Iris pigment epithelial cell (primary cell): ENCODE measurements around the gene EVA1A.
"Not testable (repeated sequence)": the region's sequence is repeated elsewhere in the genome, so short reads cannot be mapped to it uniquely, and the experiment has no call there.

ENCODE experiments used
- DNase-seq: peaks from one replicate; pipeline ENCODE4 v3.0.0-alpha.2; 2011; ENCODE audit warnings: low read depth

Gene EVA1A

DNA sequence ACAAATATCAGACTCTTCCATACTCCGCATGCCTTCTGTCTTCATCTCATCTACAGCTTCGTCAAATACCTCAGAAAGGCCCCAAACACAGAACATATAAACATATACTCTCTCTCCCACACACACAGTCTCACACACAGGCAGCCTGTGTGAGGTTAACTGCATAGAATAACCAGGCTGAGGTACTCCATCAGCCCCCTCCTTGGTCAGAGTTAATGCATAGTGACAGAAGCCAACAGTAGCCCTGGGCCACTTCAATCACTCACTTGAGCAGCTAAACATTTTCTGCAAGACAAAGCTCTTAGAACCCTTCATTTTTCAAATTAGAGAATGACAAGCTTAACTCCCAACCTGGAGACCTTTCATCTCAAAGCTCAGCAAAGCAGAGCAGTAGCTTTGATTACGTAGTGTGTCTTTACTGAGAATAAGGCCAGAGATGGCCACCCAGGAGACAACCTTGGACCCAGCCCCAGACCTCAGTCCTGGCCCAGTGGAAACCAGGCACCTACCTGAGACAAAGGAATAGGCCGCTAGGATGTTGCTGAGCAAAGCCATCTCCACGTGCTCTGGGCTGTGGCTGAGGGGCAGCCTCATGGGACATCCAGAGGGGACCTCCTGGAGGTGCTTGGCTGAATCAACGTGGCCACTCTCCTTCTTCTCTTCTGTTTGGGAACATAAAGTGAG, 43.0 kb downstream of the EVA1A start:
- DNase-seq: no peak

DNA sequence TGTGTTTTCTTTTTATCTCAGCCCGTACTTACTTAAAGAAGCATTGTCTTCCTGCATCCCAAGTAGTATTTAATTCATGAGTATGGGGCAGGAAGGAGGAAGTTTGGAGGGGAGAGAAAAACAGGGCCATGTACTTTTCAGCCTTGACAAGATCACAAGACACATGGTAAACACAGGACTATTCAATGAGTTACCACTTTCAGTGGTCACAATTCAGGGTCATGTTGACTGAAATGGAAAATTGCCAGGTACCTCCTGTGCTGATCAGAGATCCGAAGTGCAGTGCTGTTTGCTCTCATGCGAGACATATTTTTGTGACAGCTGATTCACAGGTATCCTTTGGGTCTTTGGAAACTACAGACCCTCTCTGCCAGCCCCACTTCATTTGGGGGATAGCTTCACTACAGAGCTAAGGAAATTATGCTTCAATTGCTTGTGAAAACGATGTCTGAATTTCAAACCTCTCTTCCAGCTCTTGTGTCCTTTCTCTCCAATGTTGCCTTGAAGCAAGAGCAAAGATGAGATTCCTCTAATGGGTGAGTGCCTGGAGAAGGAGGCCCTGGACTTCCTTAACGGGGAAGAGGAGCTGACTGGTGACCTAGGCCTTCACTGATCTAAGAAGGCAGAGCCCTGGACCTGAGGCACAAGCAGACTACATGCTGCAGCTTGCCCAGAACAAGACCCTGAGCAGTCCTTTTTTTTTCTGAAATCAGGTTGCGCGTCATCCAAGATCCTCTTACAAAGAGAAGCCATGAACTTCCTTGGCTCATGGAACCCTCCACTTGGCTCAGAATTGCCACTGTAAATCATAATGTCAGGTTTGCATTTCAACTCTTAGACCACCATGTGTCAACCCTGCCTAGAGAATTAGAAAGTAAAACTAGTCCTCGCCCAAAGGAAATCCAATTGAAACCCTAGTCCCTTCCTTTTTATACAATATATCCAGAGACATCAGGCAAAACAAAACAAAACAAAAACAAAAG, 44.1 kb downstream of the EVA1A start:
- no peak for DNase-seq

DNA sequence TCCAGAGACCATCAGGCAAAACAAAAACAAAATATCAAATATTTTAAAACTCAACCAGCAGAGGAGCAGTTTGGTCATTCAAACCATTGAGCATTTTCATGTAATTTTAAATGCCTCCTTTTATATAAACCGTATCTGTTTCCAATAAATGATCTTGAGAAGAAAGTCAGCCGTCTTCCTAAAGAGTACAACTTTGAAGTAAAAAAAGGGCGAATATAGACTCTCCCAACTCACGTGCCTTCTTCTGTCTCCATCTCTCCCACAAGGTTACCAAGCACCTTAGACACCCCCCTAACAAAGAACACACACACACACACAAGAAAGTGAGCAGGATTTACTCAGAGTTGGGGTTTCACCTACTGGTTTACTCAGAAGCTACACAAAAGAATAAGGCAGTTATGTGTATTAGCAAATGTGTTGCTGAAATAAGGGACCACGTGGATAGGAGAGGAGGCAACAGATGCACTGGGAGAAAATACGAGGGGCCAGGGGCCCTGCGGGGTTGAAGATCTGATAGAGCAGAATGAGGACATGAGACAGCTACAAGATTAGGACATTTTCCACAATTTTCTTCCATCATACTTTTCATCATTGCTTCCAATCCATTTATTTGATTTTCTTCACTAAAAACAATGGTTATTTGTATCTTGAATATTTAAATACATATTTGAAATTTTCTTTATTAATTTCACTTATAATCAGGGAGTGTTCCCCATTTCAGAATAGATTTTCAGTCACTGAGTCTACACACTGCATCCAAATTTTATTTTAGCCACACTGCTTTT, 45.0 kb downstream of the EVA1A start:
- DNase-seq: no peak

DNA sequence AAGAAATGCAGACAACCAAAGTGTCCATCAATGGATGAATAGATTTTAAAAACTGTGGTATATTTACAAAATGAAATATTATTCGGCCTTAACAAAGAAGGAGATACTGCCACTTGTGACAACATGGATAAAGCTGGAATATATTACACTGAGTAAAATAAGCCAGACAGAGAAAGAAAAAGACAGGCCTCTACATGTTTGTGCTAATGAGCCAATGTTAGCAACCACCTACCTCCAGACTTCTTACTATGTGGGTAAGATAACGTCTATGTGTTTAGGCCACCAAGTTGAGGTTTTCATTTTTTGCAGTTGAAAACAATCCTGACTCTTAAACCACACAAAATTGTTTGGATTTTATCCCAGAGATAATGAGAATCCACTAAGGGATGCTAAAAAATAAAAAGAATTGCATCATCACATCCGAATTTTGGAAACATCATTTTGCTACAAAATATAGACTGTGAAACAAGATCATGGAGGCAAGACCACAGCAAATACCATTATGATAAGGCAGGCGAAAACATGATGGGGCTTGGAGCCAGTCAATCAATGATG, 47.0 kb downstream of the EVA1A start:
- no peak for DNase-seq

DNA sequence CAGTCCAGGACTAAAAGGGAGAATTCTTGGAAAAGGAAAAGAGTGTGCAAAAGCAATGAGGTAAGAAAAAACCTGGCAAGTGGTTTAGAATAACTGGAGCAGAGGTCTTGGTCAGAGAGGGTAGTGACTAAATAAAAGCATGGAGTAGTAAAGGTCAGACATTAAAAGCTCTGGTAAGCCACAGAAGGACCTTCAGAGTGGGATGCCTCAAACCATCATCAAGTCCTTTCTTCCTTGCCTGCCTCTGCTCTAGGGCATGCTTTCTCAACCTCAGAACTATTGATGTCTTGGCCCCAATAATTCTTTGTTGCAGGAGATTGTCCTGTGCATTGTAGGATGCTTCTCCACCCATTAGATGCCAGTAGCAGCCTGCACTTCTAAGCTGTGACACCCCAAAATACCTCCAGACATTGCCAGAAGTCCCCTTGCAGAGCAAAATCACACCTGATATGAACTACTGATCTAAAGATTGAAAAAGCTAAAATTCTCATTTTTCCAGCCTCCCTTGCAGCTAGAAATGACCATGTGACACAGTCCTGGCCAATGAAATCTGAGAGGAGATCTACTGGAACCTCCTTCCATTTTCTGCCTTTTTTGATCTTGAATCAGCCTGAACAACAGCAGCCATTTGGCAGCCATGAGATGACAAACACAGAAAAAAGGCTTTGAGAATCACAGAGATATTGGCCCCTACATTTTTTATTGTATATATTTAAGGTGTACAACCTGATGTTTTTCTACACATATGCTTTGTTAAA, 48.1 kb downstream of the EVA1A start:
- no peak for DNase-seq

DNA sequence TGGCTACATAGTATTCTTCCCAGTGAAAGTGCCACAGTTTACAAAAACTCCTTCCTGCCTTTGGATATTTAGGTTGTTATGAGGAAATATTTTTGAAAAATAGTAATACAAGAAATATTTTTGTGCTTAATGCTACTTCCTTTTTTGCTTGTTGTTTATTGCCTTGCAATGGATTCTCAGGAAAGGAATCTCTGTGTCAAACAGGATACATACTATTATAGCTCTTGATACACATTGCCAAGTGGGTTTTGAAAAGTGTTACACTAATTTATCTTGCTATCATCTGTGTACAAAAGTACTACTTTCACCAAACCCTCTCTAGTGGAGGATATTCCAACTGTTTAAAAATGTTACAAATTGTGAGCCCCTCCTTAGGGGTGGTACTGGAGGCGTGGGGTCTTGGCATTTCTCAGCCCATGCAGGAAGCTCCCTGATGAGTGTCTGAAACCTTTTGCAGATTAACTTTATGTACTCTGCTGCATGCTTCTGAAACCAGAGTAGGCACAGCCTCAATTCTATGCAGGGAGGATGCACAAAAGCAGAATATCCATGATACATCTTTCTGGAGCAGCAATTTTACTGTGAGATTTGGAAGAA, 54.5 kb downstream of the EVA1A start:
- DNase-seq: no peak

DNA sequence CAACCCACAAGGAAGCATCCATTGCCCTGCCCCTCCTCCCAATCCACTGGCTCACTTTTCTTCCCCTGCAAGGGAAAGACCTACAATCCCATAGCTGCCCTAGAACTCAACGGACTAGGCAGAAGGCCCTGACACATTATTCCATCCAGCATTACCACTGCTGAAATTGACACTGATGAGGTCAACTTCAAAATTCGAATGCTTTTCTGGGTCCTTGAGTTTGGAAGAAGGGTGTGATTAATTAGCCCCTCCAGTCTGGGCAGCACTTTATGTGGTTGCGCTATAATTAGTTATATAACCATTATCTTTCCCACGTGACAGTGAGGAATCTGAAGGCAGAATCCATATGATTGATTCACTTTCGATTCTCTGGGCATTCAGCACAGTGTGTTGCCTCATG, 55.7 kb downstream of the EVA1A start:
- DNase-seq: no peak

DNA sequence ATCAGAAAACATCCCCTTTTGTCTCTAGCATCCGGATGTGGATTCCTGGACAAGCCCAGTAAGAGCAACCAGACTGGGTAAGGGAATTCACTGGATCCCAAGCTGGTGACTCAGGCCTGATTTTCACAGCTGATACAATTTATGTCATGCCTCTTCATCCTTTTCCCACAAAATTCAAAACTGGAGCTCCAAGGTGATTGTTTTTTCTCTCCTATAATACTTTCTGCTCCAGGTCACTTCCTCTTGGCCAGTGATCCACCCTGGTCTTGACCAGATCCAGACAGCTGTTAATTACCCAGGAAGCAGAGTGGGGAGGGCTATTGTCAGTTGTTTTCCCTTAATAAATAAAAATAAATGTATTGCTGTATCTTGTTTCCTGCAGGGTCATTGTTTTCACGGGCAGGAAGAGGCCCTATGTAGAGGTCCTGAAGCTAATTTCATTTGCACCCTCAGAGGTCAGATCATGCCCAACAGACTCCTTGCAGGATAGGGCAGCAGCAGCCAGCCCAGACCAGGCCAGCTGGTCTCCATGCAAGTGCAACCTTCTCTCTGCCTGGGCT, 57.6 kb downstream of the EVA1A start:
- DNase-seq: peak; percentile 88

DNA sequence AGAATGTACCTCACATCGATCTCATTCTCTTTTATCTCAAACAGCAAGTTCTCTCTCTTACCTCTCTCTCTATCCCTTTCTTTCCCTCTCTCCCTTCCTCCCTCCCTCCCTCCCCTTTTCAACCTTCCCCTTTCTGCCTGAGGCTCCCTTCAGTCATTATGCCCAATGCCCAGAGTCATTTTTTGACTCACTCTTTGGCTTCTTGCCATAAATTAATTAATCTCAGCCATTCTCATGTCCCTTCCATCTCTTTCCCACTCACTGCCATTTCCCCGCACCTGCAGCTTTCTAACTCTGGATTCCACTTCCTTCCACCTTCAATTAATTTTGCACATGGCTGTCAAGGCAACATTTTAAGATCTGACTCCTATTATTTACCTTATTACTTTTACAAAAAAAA, 60.1 kb downstream of the EVA1A start:
- no peak for DNase-seq

DNA sequence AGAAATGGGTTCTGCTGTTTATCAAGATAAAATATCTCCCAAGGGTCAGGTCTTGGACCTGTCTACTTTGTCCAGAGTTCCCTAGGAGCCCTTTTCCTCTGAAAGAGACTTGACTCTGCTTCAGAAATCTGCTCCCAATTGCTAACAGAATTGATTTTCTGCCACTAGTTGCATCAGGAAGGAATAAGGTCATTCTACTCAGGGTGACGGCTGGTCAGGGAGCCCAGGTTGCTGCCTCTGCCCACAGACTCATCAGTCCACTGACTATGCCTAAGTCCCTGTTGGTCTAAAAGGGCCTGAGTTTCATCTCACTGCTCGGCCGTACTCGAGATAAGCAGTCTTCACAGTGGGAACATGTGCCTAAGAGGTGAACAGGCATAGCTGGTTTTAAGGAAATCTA, 61.2 kb downstream of the EVA1A start:
- DNase-seq: no peak

DNA sequence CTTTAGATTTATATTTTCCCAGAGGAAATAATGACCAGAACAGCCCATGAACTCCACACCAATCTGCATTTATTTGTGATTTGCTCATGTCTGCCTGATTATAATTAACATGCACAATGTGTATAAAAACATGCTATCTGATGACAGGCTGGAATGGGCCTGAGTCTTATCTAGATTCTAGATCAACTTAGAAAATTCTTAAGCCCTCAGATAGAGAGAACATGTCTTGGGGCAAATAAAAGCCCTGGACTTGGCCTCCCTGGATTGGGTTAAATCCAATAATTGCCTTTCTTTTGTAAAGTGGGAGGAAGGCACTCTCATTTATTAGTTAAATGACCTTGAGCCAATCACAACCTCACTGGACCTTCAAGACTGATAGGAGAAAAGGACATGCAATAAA, 61.8 kb downstream of the EVA1A start:
- no peak for DNase-seq

DNA sequence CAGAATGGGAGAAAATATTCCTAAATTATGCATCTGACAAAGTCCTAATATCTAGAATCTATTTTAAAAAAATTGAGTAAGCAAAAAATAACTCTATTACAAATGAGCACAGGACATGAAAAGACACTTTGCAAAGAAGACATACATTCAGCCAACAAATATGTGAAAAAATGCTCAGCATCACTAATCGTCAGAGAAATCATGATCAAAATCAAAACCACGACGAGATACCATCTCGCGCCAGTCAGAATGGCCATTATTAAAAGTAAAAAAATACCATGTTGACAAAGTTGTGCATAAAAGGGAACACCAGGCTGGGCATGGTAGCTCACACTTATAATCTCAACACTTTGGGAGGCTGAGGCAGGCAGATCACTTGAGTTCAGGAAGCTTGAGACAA, 63.5 kb downstream of the EVA1A start:
- no peak for DNase-seq

DNA sequence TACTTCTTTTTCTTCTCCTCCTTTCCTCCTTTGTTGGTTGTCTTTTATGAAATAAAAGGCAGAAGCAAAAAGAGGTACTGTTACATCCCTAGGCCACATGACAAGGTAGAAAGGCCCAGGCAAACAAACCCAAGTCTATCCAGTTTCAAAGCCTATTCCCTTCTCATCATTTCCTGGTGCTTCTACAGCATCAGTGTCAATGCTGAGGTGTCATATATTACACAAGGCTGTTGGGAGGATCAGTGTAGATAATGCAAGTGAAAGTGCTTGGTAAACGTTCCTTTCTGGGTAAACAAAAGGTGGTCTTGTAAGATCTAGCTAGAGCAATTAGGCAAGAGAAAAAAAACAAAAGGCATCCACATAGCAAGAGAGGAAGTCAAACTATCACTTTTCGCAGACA, 64.9 kb downstream of the EVA1A start:
- DNase-seq: no peak

DNA sequence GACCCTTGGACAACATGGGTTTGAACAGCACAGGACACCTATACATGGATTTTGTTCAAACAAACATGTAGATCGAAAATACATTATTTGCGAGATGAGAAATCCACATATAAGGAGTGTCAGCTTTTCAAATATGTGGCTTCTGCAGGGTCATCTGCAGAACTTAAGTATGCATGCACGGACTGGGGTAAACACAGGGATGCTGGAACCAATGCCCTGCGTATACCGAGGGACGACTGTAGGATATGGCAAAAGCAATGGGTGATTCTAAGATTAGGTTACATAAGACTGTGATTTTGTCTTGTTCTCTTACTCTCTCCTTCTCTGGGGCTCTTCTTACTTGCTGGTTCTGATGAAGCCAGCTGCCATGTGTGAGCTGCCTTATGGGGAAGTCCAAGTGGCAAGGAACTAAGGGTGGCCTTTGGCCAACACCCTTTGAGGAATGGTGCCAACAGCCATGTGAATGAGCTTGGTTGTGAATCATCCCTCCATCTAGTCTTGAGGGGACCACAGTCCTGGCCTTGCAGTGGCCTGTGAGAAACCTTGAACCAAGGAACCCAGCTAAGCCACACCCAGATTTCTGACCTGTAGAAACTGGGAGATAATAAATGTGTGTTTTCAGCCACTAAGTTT, 66.5 kb downstream of the EVA1A start:
- no peak for DNase-seq

DNA sequence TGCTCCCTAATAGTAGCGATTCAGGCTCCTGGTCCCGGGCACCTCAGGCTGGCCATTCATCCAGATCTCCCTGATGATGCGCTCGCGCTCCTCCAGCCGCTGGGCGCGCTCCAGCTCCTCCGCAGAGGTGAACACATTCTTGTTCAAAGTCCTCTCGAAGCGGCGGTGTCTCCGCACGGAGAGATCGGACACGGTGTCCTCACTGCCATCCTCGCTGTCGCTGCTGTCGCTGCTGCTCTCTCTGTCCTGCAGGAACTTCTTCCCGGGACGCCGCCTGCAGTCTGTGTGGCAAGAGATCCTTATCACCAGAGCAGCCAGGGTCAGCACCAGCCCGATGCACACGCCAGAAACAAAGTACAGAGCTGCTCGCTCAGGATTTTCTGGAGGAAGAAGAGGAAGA, 67.5 kb downstream of the EVA1A start:
- DNase-seq: no peak

DNA sequence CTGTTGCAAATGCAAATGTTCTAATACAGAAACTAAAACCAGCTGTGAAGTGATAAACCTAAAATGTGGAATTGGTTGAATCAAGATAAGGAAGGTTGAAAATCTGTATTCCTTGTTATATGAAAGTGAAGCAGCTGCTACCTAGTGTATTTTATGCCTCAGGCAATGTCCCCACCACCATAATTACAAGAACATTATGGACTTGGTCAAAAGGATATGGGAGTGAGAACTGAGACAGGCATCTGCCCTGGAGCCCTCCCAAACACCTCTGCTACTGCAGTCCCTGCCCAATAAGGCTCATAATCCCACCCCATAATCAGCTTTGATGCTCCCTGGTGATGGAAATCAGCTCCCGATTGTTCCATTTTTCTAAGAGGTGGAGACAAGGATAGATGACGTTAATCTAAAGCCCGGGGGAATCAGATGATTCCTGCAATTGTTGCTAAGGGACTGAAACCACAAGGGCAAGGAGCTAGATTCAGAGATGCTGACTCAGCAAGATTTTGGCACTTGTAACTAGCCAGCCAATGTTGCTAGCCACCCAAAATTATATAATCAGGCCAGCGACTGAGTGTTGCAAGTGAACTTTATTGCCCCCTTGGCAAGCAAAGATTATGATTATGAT, 69.5 kb downstream of the EVA1A start:
- DNase-seq: peak; percentile 36

DNA sequence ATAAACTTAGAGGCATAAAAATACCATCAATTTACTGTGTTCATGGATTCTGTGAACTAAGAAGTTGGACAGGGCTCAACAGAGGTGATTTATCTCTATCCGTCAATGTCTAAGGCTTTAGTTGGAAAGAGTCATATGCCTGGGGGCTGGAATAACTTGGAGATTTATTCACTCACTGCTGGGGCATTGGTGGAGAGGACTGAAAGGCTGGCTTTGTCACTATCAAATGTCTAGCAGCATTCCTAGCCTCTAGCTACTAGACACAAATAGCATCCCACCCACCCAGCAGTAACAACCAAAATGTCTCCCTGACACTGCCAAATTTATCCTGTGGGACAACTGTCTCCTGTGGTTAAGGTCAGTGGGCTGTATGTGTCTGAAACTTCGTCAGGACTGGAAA, 71.0 kb downstream of the EVA1A start:
- DNase-seq: no peak

DNA sequence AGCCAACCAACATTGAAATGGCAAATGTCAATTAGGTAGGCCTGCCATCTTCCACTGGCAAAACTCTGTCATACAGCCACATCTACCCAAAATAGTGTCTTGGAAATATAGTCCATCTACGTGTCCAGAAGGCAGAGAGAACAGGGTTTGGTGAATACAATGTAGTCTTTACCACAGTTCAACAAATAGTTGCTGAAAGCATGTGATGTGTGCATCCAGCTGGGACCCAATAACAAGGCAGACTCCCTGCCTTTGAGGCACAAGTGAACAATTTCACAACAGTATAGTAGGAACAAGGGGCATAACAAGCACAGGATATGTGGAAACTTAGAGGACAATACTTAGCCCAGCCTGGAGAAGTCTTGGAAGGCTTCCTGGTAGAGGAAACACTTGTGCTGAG, 72.6 kb downstream of the EVA1A start:
- no peak for DNase-seq

DNA sequence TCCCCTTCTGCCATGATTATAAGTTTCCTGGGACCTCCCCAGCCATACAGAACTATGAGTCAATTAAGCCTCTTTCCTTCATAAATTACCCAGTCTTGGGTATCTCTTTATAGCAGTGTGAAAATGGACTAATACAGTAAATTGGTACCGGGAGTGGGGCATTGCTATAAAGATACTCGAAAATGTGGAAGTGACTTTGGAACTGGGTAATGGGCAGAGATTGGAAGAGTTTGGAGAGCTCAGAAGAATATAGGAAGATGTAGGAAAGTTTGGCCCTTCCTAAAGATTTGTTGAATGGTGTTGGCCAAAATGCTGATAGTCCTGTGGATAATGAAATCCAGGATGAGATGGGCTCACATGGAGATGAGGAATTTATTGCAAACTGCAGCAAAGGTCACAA, 74.0 kb downstream of the EVA1A start:
- DNase-seq: not testable (repeated sequence)

DNA sequence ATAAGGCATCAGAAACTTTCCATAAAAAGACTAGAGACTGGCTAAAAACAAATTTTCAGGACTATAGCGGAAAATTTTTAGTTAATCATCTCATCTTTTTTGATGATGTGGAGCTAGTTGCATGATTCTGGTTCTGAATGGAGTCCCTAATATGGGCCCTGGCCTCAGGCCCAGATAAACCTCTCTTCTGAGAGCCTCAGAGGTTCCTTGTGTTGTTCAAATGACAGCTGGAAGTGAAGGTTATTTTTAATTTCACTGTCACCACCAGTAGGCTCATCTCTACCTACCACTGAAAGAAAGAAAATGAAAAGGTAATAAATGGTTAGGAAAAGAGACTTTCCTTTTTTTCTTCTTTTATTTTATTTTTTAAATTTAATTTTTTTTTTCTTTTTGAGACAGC, 75.9 kb downstream of the EVA1A start:
- no peak for DNase-seq
